Caco-2 (cell line): Measurements from ENCODE around the gene TNFRSF21. TPM values are rescaled to one million over a fixed set of nuclear protein-coding genes. Genes with fewer than 3 reads are reported as not detected.

Source experiments
- BruUV-seq: library from RNA; stranded (reverse); fragments of 400-500 nt; replicated peaks from 2 replicates; lab custom pipeline; 2021; lab: Mats Ljungman, UMichigan
- CTCF ChIA-PET: fragments of 300-600 bp; sonication (Branson Sonifier 250); formaldehyde crosslinking; loops from one replicate; lab custom pipeline; 2022; ENCODE audit warnings: antibody characterized with exemption; lab: Charles Lee
- POLR2A ChIA-PET: fragments of 300-600 bp; sonication (Branson Sonifier 250); formaldehyde crosslinking; loops from one replicate; lab custom pipeline; 2022; ENCODE audit warnings: antibody characterized with exemption; lab: Charles Lee
- DNase-seq, 2 experiments: peaks; one replicate each; pipeline versions ENCODE4 v3.0.0 to v3.0.0-alpha.2; 2020 to 2022
- H3K27me3 ChIP-seq: replicated peaks from 2 replicates; pipeline ENCODE4 v1.6.0; 2011; ENCODE audit warnings: low read length; ENCODE audit not compliant: control insufficient read depth, insufficient read depth
- H3K36me3 ChIP-seq: 2 replicates; pipeline ENCODE4 v1.5.1; 2011; ENCODE audit warnings: low read length; ENCODE audit not compliant: control insufficient read depth, insufficient read depth
- H3K4me1 ChIP-seq: fragments of 250-450 bp; sonication (Bioruptor Pico); 2 replicates; pipeline ENCODE4 v1.5.1; 2020; ENCODE audit warnings: mild to moderate bottlenecking
- H3K4me3 ChIP-seq: 2 replicates; pipeline ENCODE4 v1.5.1; 2011; ENCODE audit warnings: low read depth, mild to moderate bottlenecking, control low read depth, low read length
- H3K9me3 ChIP-seq: fragments of 250-450 bp; sonication (Bioruptor Pico); 2 replicates; pipeline ENCODE4 v1.5.1; 2020; ENCODE audit warnings: mild to moderate bottlenecking, moderate library complexity
- H3K27ac Mint-ChIP-seq: one replicate; pipeline ENCODE4 v1.8.0; 2022; ENCODE audit warnings: mixed read lengths; ENCODE audit not compliant: unreplicated experiment
- H3K27me3 Mint-ChIP-seq: one replicate; pipeline ENCODE4 v1.8.0; 2022; ENCODE audit warnings: mixed read lengths; ENCODE audit not compliant: insufficient read depth, unreplicated experiment
- H3K36me3 Mint-ChIP-seq: one replicate; pipeline ENCODE4 v1.8.0; 2022; ENCODE audit warnings: mild to moderate bottlenecking, mixed read lengths; ENCODE audit not compliant: insufficient read depth, unreplicated experiment
- H3K4me1 Mint-ChIP-seq: one replicate; pipeline ENCODE4 v1.8.0; 2022; ENCODE audit warnings: low read depth, mixed read lengths; ENCODE audit not compliant: unreplicated experiment
- H3K4me3 Mint-ChIP-seq: one replicate; pipeline ENCODE4 v1.8.0; 2022; ENCODE audit warnings: mild to moderate bottlenecking, moderate library complexity, mixed read lengths; ENCODE audit not compliant: unreplicated experiment
- H3K9me3 Mint-ChIP-seq: one replicate; pipeline ENCODE4 v1.8.0; 2022; ENCODE audit warnings: mixed read lengths; ENCODE audit not compliant: unreplicated experiment
- intact Hi-C: fragments of 100-400 bp; cut with micrococcal nuclease; formaldehyde crosslinking; loops from one replicate; pipeline ENCODE4 v1.10.0; 2022; ENCODE audit not compliant: unreplicated experiment
- total RNA-seq: library from RNA; stranded (reverse); gene quantifications from 2 replicates; pipeline ENCODE4 v1.2.3, GENCODE V29; 2022
- TF ChIP-seq, protein P1 (sequence below), 2 experiments: fragments of 200-600 bp in 1 of 2; IDR thresholded peaks; 1 replicate in 1 of 2; 2 replicates in 1 of 2; pipeline versions ENCODE4 v1.5.1 to v1.8.0; 2011 to 2022; ENCODE audit warnings: antibody characterized with exemption in 1 of 2, control low read depth in 1 of 2, inconsistent platforms in 1 of 2, low read depth in 1 of 2, low read length in 1 of 2, mild to moderate bottlenecking in 1 of 2, moderate library complexity in 1 of 2; ENCODE audit not compliant: insufficient read depth in 1 of 2, severe bottlenecking in 1 of 2, unreplicated experiment in 1 of 2

Gene TNFRSF21
- total RNA-seq, 1 experiment from 2014 or later = 60.8 TPM

DNA sequence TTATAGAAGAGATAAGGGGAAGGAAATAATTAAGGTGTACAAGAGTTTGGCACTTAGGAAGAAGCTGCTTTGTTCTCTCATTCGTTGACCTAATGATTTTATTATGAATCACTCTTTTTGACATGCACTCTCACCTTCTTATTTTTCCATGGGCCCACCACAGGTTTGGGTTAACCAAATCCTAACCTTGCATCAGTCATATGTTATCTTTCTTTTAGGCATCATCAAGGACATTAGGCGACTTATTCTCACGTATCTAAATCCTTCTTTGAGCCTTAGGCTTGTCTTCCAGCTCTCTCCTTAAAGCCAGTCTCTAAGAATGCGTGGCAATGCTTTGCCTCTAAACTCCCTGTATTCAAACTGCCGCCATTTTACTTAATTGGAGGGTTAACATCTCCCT lies 58.3 kb downstream of the TNFRSF21 start:
- no peak overlapping the region for H3K4me3 ChIP-seq
- no peaks in the 10 kb centered on the region for H3K27me3 Mint-ChIP-seq
- no peaks in the 10 kb centered on the region for H3K9me3 Mint-ChIP-seq
- H3K4me3 Mint-ChIP-seq = no peak overlapping the region
- H3K4me1 ChIP-seq = peaks cover 26% of the 10 kb centered on the region
- BruUV-seq = TSS peak; percentile 6
- no peaks in the 10 kb centered on the region for H3K9me3 ChIP-seq
- CTCF ChIA-PET = no interaction called here
- no peak overlapping the region for H3K27ac Mint-ChIP-seq
- POLR2A ChIA-PET = no interaction called here
- no peaks in the 10 kb centered on the region; the same call in 1 of the 2 replicates for H3K36me3 ChIP-seq
- no peak for DNase-seq
- H3K36me3 Mint-ChIP-seq = peaks cover 57% of the 10 kb centered on the region
- H3K27me3 ChIP-seq = no peaks in the 10 kb centered on the region
- TF ChIP-seq, protein P1, sequence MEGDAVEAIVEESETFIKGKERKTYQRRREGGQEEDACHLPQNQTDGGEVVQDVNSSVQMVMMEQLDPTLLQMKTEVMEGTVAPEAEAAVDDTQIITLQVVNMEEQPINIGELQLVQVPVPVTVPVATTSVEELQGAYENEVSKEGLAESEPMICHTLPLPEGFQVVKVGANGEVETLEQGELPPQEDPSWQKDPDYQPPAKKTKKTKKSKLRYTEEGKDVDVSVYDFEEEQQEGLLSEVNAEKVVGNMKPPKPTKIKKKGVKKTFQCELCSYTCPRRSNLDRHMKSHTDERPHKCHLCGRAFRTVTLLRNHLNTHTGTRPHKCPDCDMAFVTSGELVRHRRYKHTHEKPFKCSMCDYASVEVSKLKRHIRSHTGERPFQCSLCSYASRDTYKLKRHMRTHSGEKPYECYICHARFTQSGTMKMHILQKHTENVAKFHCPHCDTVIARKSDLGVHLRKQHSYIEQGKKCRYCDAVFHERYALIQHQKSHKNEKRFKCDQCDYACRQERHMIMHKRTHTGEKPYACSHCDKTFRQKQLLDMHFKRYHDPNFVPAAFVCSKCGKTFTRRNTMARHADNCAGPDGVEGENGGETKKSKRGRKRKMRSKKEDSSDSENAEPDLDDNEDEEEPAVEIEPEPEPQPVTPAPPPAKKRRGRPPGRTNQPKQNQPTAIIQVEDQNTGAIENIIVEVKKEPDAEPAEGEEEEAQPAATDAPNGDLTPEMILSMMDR (IDR thresholded peaks at IDR 0.05; ENCODE audit: insufficient read depth in 1 of 2, low read depth in 1 of 2, low read length in 1 of 2, severe bottlenecking in 1 of 2, unreplicated experiment in 1 of 2) = no peak
- intact Hi-C loops = no loop called here
- H3K4me1 Mint-ChIP-seq = peaks cover 20% of the 10 kb centered on the region

DNA sequence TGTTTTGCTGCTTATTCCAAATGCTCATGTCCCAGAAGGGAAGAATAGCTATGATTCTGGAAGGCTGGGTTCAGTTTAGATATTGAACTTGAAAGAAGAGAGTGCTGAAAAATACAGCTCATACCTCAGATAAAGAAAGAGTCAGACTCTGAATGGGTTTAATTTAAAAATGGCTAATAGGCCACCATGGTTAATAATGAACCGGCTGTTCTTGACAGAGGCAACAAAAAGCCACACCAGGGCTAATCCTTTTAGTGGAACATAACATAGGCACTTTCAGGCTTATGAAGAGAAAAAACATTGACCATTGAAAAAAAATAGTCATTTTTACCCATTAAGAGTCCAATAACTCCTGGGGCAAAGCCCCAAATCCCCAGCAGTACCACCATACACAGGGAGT lies 59.4 kb downstream of the TNFRSF21 start:
- Histone ChIP-seq H3K9me3 (no peaks in the 10 kb centered on the region), H3K4me3 (no peak overlapping the region), H3K36me3 (no peaks in the 10 kb centered on the region; the same call in 1 of the 2 replicates), H3K27me3 (no peaks in the 10 kb centered on the region), H3K4me1 (peaks cover 26% of the 10 kb centered on the region)
- intact Hi-C loops = no loop called here
- CTCF ChIA-PET = no interaction called here
- no peak overlapping the region for H3K4me3 Mint-ChIP-seq
- H3K27ac Mint-ChIP-seq = no peak overlapping the region
- POLR2A ChIA-PET = no interaction called here
- TF ChIP-seq, protein P1 (IDR thresholded peaks at IDR 0.05; ENCODE audit: insufficient read depth in 1 of 2, low read depth in 1 of 2, low read length in 1 of 2, severe bottlenecking in 1 of 2, unreplicated experiment in 1 of 2) = no peak
- peaks cover 60% of the 10 kb centered on the region for H3K36me3 Mint-ChIP-seq
- no peak for DNase-seq
- H3K9me3 Mint-ChIP-seq = no peaks in the 10 kb centered on the region
- no peaks in the 10 kb centered on the region for H3K27me3 Mint-ChIP-seq
- BruUV-seq = no TSS peak
- H3K4me1 Mint-ChIP-seq = peaks cover 20% of the 10 kb centered on the region

DNA sequence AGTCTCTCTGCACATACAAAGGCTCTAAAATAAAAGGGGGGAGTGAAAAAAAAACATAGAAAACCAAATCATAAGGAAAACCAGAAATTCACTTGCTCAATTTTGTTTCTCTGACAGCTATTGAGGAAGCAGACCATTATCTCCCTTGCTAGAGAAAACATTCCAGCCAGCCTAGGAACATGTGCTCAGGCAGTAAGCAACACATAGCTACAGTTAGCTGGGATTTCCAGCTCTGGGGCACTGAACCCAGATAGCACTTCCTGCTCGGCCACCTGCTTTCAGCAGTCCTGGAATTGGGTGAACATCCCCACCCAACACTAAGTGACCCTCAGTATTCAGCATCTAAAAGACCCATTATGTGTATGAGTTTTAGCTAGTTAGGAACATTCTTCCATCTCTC lies 61.3 kb downstream of the TNFRSF21 start:
- Histone ChIP-seq H3K9me3 (no peaks in the 10 kb centered on the region), H3K36me3 (no peaks in the 10 kb centered on the region; the same call in 1 of the 2 replicates), H3K27me3 (no peaks in the 10 kb centered on the region), H3K4me3 (no peak overlapping the region), H3K4me1 (peaks cover 29% of the 10 kb centered on the region)
- TF ChIP-seq, protein P1 (IDR thresholded peaks at IDR 0.05; ENCODE audit: insufficient read depth in 1 of 2, low read depth in 1 of 2, low read length in 1 of 2, severe bottlenecking in 1 of 2, unreplicated experiment in 1 of 2) = no peak
- peaks cover 20% of the 10 kb centered on the region for H3K4me1 Mint-ChIP-seq
- no peak overlapping the region for H3K4me3 Mint-ChIP-seq
- H3K36me3 Mint-ChIP-seq = peaks cover 66% of the 10 kb centered on the region
- ChIA-PET POLR2A (no interaction called here), CTCF (interaction anchor here (0.7 kb wide), 2 partner anchors 50 to 151 kb away, joined by 3 to 4 read pairs; no protein-coding TSS in a partner anchor)
- BruUV-seq = no TSS peak
- intact Hi-C loops = no loop called here
- no peaks in the 10 kb centered on the region for H3K9me3 Mint-ChIP-seq
- no peak for DNase-seq
- H3K27ac Mint-ChIP-seq = no peak overlapping the region
- no peaks in the 10 kb centered on the region for H3K27me3 Mint-ChIP-seq
